ENCODE data around the gene SCCPDH. TPM values are rescaled to one million over a fixed set of nuclear protein-coding genes. Genes with fewer than 3 reads are reported as not detected.

The SCCPDH gene
- total and polyA plus RNA-seq, 9 of the 15 experiments (the other 6 are each of a cell fraction or from before 2014, with no cell fraction given), result 7.0 to 61.9 (median 38.3) TPM

- Histone ChIP-seq H3K79me2 (ENCODE audit: control insufficient read depth, insufficient read depth, low read length) (no peaks in the 10 kb centered on the region), H3K9me3 (replicated peaks; ENCODE audit: control insufficient read depth, insufficient read depth, low read depth, low read length) (no peaks in the 10 kb centered on the region), H3K27ac (ENCODE audit: extremely low read depth, low read depth, low read length) (no peak overlapping the region), H4K20me1 (replicated peaks; ENCODE audit: control insufficient read depth, insufficient read depth, low read length) (no peaks in the 10 kb centered on the region), H3K36me3 (ENCODE audit: control insufficient read depth, insufficient read depth, low read length) (no peaks in the 10 kb centered on the region), H3K27me3 (ENCODE audit: control insufficient read depth in 2 of 2, insufficient read depth in 2 of 2, low read length in 2 of 2) (no peaks in the 10 kb centered on the region; a peak in 1 of 5 replicates), H3K4me2 (ENCODE audit: insufficient read depth, low read length) (no peak overlapping the region; the same call in 1 of the 2 replicates), H3K4me3 (no peak overlapping the region), H3K9ac (ENCODE audit: insufficient read depth in 1 of 2, low read depth in 2 of 2, low read length in 2 of 2) (peak overlapping the region in 1 of 2 experiments; percentile 81; a peak in 2 of 4 replicates), H3K4me1 (replicated peaks in 1 of 2; ENCODE audit: control insufficient read depth in 2 of 2, insufficient read depth in 2 of 2, low read length in 2 of 2) (peaks cover 0 to 7% of the 10 kb centered on the region in 2 experiments; a peak in 3 of 5 replicates), H3K9me1 (ENCODE audit: control insufficient read depth, insufficient read depth, low read length) (no peaks in the 10 kb centered on the region), H2AFZ (ENCODE audit: low read depth, low read length) (peak overlapping the region; percentile 63; the same call in 1 of the 2 replicates)
- FAIRE-seq (peak; percentile 90), DNase-seq (ENCODE audit: extremely low read depth in 1 of 4, low spot score in 3 of 4) (peak; percentile 72 to 85 (median 77)), ATAC-seq (peak; percentile 96)
- no TSS peak for BruUV-seq (replicated peaks)
- in situ Hi-C loops (cut with MboI), result no loop called here
- POLR2A ChIA-PET, result interaction anchor here (1.1 to 2.3 kb wide), 2 partner anchors 9 to 105 kb away, joined by 3 to 7 read pairs; no protein-coding TSS in a partner anchor
- intact Hi-C loops (cut with micrococcal nuclease), result loop anchor here (1.0 to 10.0 kb wide), 3 partner anchors 10 to 1535 kb away; partner anchors contain the start of gene KIF26B
- whole genome bisulfite sequencing (ENCODE audit: insufficient coverage, low coverage, missing lambda C conversion rate), result 9% methylated on average over 16 of the region's 16 CpGs
- CTCF ChIA-PET (ENCODE audit: low intra/inter-chr PET ratio), result interaction anchor here (1.2 to 2.1 kb wide), 2 partner anchors 65 to 193 kb away, joined by 5 to 11 read pairs; no protein-coding TSS in a partner anchor
- no peak for TF ChIP-seq CTBP1 (IDR thresholded peaks at IDR 0.05; ENCODE audit: borderline replicate concordance)
- no peak for TF ChIP-seq TCF7 (IDR thresholded peaks at IDR 0.05; ENCODE audit: borderline replicate concordance)
- no peak for TF ChIP-seq ZNF76 (CRISPR knock-in tag; IDR thresholded peaks at IDR 0.05; ENCODE audit: borderline replicate concordance)
- TF ChIP-seq ZNF311 (CRISPR knock-in tag; IDR thresholded peaks at IDR 0.05), result no peak
- no peak for TF ChIP-seq PHF8 (IDR thresholded peaks at IDR 0.05; ENCODE audit: borderline replicate concordance, low read length)
- TF ChIP-seq GTF2A2 (tag; IDR thresholded peaks at IDR 0.05), result no peak
- no peak for TF ChIP-seq ZBTB9 (CRISPR knock-in tag; IDR thresholded peaks at IDR 0.05)
- no peak for TF ChIP-seq KAT8 (IDR thresholded peaks at IDR 0.05; ENCODE audit: low read depth)
- TF ChIP-seq ZNF655 (CRISPR knock-in tag; IDR thresholded peaks at IDR 0.05), result no peak
- no peak for TF ChIP-seq CREB3L1 (IDR thresholded peaks at IDR 0.05; ENCODE audit: borderline replicate concordance, low read depth)
- TF ChIP-seq ZNF449 (CRISPR knock-in tag; IDR thresholded peaks at IDR 0.05), result no peak
- no peak for TF ChIP-seq FOXJ3 (CRISPR knock-in tag; IDR thresholded peaks at IDR 0.05)
- TF ChIP-seq CC2D1A (IDR thresholded peaks at IDR 0.05), result no peak; the same call in 1 of the 2 replicates
- TF ChIP-seq VEZF1 (CRISPR knock-in tag; IDR thresholded peaks at IDR 0.05), result no peak
Measured at GRCh38 chr1:246689409-246690008, 34.7 kb upstream of the SCCPDH start.
